Glutamatergic neuron (in vitro differentiated cells): ENCODE data around the gene MAP4K2. TPM values are rescaled to one million over a fixed set of nuclear protein-coding genes. Genes with fewer than 3 reads are reported as not detected.

ENCODE experiments used
- DNase-seq: peaks from one replicate; pipeline ENCODE4 v3.0.0; 2022
- H3K27ac Mint-ChIP-seq: one replicate; pipeline ENCODE4 v1.8.0; 2020; ENCODE audit warnings: mild to moderate bottlenecking, mixed read lengths, inconsistent platforms; ENCODE audit not compliant: unreplicated experiment
- H3K27me3 Mint-ChIP-seq: one replicate; pipeline ENCODE4 v1.8.0; 2020; ENCODE audit warnings: mild to moderate bottlenecking, moderate library complexity, mixed read lengths, inconsistent platforms; ENCODE audit not compliant: unreplicated experiment
- H3K36me3 Mint-ChIP-seq: one replicate; pipeline ENCODE4 v1.8.0; 2020; ENCODE audit warnings: mild to moderate bottlenecking, mixed read lengths, inconsistent platforms; ENCODE audit not compliant: unreplicated experiment
- H3K4me1 Mint-ChIP-seq: one replicate; pipeline ENCODE4 v1.8.0; 2020; ENCODE audit warnings: mild to moderate bottlenecking, low read depth, mixed read lengths, inconsistent platforms; ENCODE audit not compliant: unreplicated experiment
- H3K4me3 Mint-ChIP-seq: one replicate; pipeline ENCODE4 v1.8.0; 2020; ENCODE audit warnings: mild to moderate bottlenecking, mixed read lengths, inconsistent platforms; ENCODE audit not compliant: unreplicated experiment
- H3K9me3 Mint-ChIP-seq: one replicate; pipeline ENCODE4 v1.8.0; 2020; ENCODE audit warnings: mild to moderate bottlenecking, moderate library complexity, mixed read lengths, inconsistent platforms; ENCODE audit not compliant: unreplicated experiment
- CTCF ChIP-seq: fragments of 200-600 bp; sonication (generic); IDR thresholded peaks from one replicate; pipeline ENCODE4 v1.5.0; 2021; ENCODE audit not compliant: partially characterized antibody, unreplicated experiment
- total RNA-seq: library from RNA; stranded (reverse); fragmentation: NEBNext Ultra II Directional; extraction: Animal tissue kit (Norgen Biotek cat#: 25700); gene quantifications from one replicate; pipeline ENCODE4 v1.2.1, GENCODE V29; 2021; ENCODE audit not compliant: unreplicated experiment

The MAP4K2 gene
- total RNA-seq, 1 donor from 2014 or later, result 15.9 TPM

DNA sequence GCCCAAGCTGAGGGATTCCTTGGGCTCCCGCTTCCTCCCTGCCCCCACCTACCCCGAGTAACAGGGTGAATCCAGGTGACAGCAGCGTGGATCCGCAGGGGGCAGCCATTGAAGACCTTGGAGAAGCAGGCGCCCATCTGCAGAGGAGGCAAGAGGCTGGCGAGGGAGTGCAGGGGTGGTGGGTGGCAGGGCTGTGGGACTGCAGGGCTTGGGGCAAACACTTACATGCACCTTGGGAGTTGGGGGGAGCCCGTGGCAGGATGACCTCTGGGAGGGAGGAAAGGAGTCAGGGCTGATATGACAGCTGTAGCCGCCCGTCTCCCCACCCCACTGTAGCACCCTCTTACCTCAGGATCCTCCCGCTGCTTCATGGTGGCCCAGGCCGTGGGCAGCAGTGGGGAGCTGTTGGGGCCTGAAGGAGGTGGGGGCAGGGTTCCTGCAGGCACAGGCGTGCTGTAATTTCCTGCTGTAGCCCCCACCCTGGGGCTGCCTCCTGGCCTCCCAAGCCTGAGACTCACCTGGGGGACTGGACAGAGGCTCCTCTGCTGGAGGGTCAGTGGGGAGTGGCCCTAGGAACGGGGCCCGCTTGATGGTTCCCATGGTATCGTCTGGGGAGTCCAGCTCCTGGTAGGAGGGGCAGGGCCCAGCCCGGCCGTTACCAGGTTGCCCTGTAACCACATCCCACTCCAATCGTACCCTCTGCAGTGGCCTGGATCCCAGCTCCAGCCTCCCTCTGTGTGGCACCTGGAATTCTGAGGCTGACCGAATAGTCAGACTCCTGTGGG is 6.1 kb downstream of the MAP4K2 start:
- Mint-ChIP-seq H3K27me3 (peaks cover 15% of the 10 kb centered on the region), H3K36me3 (no peaks in the 10 kb centered on the region), H3K9me3 (no peaks in the 10 kb centered on the region), H3K27ac (no peak overlapping the region), H3K4me3 (no peak overlapping the region), H3K4me1 (peaks cover 4% of the 10 kb centered on the region)
- no peak for TF ChIP-seq CTCF
- no peak for DNase-seq

- Mint-ChIP-seq H3K27ac (no peak overlapping the region), H3K4me3 (no peak overlapping the region), H3K4me1 (peaks cover 4% of the 10 kb centered on the region), H3K9me3 (no peaks in the 10 kb centered on the region), H3K36me3 (no peaks in the 10 kb centered on the region), H3K27me3 (peaks cover 18% of the 10 kb centered on the region)
- no peak for DNase-seq
- no peak for TF ChIP-seq CTCF
Measured at GRCh38 chr11:64796047-64796756, 6.8 kb downstream of the MAP4K2 start.

DNA sequence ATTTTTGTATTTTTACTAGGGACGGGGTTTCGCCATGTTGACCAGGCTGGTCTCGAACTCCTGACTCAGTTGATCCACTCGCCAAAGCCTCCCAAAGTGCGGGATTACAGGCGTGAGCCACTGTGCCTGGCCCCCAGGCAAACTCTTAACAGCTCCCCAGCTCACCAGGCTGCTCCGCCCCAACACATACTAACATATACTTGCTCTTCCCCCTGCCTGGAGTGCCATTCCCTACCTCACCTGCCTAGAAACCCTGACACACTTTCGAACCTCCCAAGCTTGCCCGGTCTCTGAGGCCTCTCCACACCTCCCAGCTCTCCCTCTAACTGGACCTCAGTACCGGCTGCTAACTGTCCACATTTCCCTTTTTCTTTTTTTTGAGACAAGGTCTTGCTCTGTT is 8.5 kb downstream of the MAP4K2 start:
- H3K27me3 Mint-ChIP-seq, result peaks cover 16% of the 10 kb centered on the region
- H3K27ac Mint-ChIP-seq, result no peak overlapping the region
- H3K9me3 Mint-ChIP-seq, result no peaks in the 10 kb centered on the region
- DNase-seq, result no peak
- peak overlapping the region; percentile 52 for H3K4me3 Mint-ChIP-seq
- no peaks in the 10 kb centered on the region for H3K36me3 Mint-ChIP-seq
- no peak for TF ChIP-seq CTCF
- peaks cover 1% of the 10 kb centered on the region for H3K4me1 Mint-ChIP-seq

DNA sequence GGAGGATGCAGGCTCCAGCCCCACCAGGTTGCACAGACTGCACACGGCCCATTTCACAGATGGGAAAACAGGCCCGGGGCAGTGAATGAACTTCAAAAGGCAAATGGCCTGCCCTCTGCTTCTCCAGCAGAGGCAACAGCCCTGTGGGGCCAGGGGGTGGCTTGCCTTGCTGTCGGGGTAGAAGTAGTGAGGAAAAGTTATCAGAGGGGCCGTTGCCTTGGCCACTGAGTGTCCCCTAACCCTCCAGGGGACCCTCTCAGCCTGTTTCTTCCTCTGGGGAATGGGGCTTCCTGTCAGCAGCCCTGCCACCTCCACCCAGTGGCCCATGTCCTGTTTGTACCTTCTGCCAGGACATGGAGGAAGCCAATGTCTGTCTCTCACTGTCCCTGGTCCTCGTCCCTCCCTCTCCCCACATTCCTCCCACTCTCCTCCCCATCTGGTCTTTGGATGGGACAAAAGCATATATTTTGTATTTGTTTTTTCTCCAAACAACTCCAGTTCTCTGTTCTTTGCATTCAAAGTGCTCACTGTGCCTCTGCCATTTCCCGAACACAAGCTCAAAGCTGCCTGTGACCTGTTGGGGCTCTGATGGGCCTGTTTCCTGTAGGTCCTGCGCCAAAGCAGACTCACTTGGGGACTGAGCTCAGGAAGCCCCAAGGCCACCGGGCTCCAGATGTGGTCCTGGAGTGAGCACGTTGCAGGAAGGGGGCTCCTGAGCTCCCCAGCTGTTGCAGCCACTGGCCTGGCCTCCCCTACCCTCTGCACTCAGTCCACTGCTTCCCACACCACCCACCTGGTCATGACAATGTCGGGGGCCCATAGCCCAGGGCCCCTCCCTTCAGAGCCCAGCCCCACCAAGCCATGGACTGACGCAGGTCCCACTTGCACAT is 9.5 kb downstream of the MAP4K2 start:
- Mint-ChIP-seq H3K4me3 (peak overlapping the region; percentile 5), H3K27ac (no peak overlapping the region), H3K4me1 (no peaks in the 10 kb centered on the region), H3K9me3 (no peaks in the 10 kb centered on the region), H3K36me3 (no peaks in the 10 kb centered on the region), H3K27me3 (peaks cover 12% of the 10 kb centered on the region)
- no peak for TF ChIP-seq CTCF
- DNase-seq, result no peak
